WTC11 (cell line): Measurements from ENCODE around the gene RPL13A. TPM values are rescaled to one million over a fixed set of nuclear protein-coding genes. Genes with fewer than 3 reads are reported as not detected.

Experiments
- ATAC-seq: fragments of 200-7000 bp; cut with Tn5 transposase; 2 replicates; pipeline ENCODE4 v1.10.0; 2021; ENCODE audit warnings: mild to moderate bottlenecking, moderate library complexity
- CTCF ChIA-PET: fragments of 300-600 bp; sonication (Branson Sonifier 250); formaldehyde crosslinking; loops from one replicate; lab custom pipeline; 2021; ENCODE audit warnings: antibody characterized with exemption; lab: Charles Lee
- POLR2A ChIA-PET: fragments of 350-600 bp; sonication (Branson Sonifier 250); formaldehyde crosslinking; loops from one replicate; lab custom pipeline; 2021; ENCODE audit warnings: antibody characterized with exemption; lab: Charles Lee
- DNase-seq: peaks from one replicate; pipeline ENCODE4 v3.0.0; 2021; ENCODE audit warnings: low spot score
- H3K27ac Mint-ChIP-seq: 2 replicates; pipeline ENCODE4 v1.8.0; 2021; ENCODE audit warnings: mixed read lengths
- H3K27me3 Mint-ChIP-seq: 2 replicates; pipeline ENCODE4 v1.8.0; 2021; ENCODE audit warnings: low read depth, mild to moderate bottlenecking, moderate library complexity, mixed read lengths
- H3K36me3 Mint-ChIP-seq: 2 replicates; pipeline ENCODE4 v1.8.0; 2021; ENCODE audit warnings: mixed read lengths
- H3K4me1 Mint-ChIP-seq: 2 replicates; pipeline ENCODE4 v1.8.0; 2022; ENCODE audit warnings: mixed read lengths
- H3K4me3 Mint-ChIP-seq: 2 replicates; pipeline ENCODE4 v1.8.0; 2021; ENCODE audit warnings: mild to moderate bottlenecking, moderate library complexity, mixed read lengths
- H3K9me3 Mint-ChIP-seq: 2 replicates; pipeline ENCODE4 v1.8.0; 2021; ENCODE audit warnings: mixed read lengths
- AR ChIP-seq: fragments of 250-450 bp; sonication (Bioruptor Pico); IDR thresholded peaks from 2 replicates; pipeline ENCODE4 v1.9.0; 2021; ENCODE audit warnings: mild to moderate bottlenecking
- CREB1 ChIP-seq: sonication (generic); formaldehyde crosslinking; IDR thresholded peaks from 2 replicates; pipeline ENCODE4 v1.8.0; 2023; ENCODE audit warnings: mild to moderate bottlenecking, missing genetic modification reagents
- FOXJ3 ChIP-seq: sonication (generic); formaldehyde crosslinking; IDR thresholded peaks from 2 replicates; pipeline ENCODE4 v1.9.0; 2021; ENCODE audit warnings: missing genetic modification reagents, mild to moderate bottlenecking, borderline replicate concordance
- FOXP4 ChIP-seq: sonication (generic); formaldehyde crosslinking; IDR thresholded peaks from 2 replicates; pipeline ENCODE4 v1.8.0; 2022; ENCODE audit warnings: mild to moderate bottlenecking, missing genetic modification reagents
- MAX ChIP-seq: sonication (generic); formaldehyde crosslinking; IDR thresholded peaks from 2 replicates; pipeline ENCODE4 v1.8.0; 2022; ENCODE audit warnings: mild to moderate bottlenecking, missing genetic modification reagents
- MLX ChIP-seq: sonication (generic); formaldehyde crosslinking; IDR thresholded peaks from 2 replicates; pipeline ENCODE4 v1.8.1; 2023; ENCODE audit warnings: mild to moderate bottlenecking, missing genetic modification reagents, moderate library complexity
- MYBL2 ChIP-seq: sonication (generic); formaldehyde crosslinking; IDR thresholded peaks from 2 replicates; pipeline ENCODE4 v1.8.1; 2023; ENCODE audit warnings: mild to moderate bottlenecking, moderate library complexity, missing genetic modification reagents
- NFYB ChIP-seq: sonication (generic); formaldehyde crosslinking; conservative IDR thresholded peaks from 2 replicates; pipeline ENCODE4 v1.8.0; 2022; ENCODE audit warnings: low read depth, missing genetic modification reagents
- TP53 ChIP-seq: sonication (generic); formaldehyde crosslinking; IDR thresholded peaks from 2 replicates; pipeline ENCODE4 v1.8.1; 2023; ENCODE audit warnings: mild to moderate bottlenecking, missing genetic modification reagents
- USF1 ChIP-seq: sonication (generic); formaldehyde crosslinking; IDR thresholded peaks from 2 replicates; pipeline ENCODE4 v1.8.0; 2022; ENCODE audit warnings: mild to moderate bottlenecking, missing genetic modification reagents
- USF2 ChIP-seq: sonication (generic); formaldehyde crosslinking; IDR thresholded peaks from 2 replicates; pipeline ENCODE4 v1.8.1; 2023; ENCODE audit warnings: mild to moderate bottlenecking, missing genetic modification reagents, moderate library complexity
- ZNF219 ChIP-seq: sonication (generic); formaldehyde crosslinking; IDR thresholded peaks from 2 replicates; pipeline ENCODE4 v1.8.0; 2023; ENCODE audit warnings: missing genetic modification reagents, mild to moderate bottlenecking, borderline replicate concordance
- ZNF317 ChIP-seq: sonication (generic); formaldehyde crosslinking; IDR thresholded peaks from 2 replicates; pipeline ENCODE4 v1.8.1; 2023; ENCODE audit warnings: low read depth, mild to moderate bottlenecking, moderate library complexity, missing genetic modification reagents, borderline replicate concordance
- ZNF396 ChIP-seq: fragments of 250-450 bp; sonication (Bioruptor Pico); IDR thresholded peaks from 2 replicates; pipeline ENCODE4 v1.8.0; 2021; ENCODE audit warnings: mild to moderate bottlenecking, moderate library complexity, borderline replicate concordance
- ZNF416 ChIP-seq: fragments of 250-450 bp; sonication (Bioruptor Pico); IDR thresholded peaks from 2 replicates; pipeline ENCODE4 v1.9.0; 2021; ENCODE audit warnings: mild to moderate bottlenecking, inconsistent platforms
- ZNF671 ChIP-seq: fragments of 250-450 bp; sonication (Bioruptor Pico); IDR thresholded peaks from 2 replicates; pipeline ENCODE4 v1.8.0; 2021; ENCODE audit warnings: mild to moderate bottlenecking
- total RNA-seq: library from RNA; stranded (reverse); gene quantifications from 3 replicates; pipeline ENCODE4 v1.2.3, GENCODE V29; 2021

The RPL13A gene
- total RNA-seq, 1 experiment from 2014 or later, result 3,861 TPM

GRCh38 chr19:49496574-49497008 is 9.2 kb downstream of the RPL13A start:
- no peak for TF ChIP-seq ZNF416 (CRISPR knock-in tag)
- TF ChIP-seq ZNF396, result no peak
- no peak for TF ChIP-seq CREB1 (CRISPR knock-in tag)
- TF ChIP-seq MYBL2 (CRISPR knock-in tag), result no peak; the same call in 1 of the 2 replicates
- TF ChIP-seq ZNF317, result no peak
- no peak for TF ChIP-seq MAX
- no peak for TF ChIP-seq FOXJ3 (CRISPR knock-in tag)
- TF ChIP-seq NFYB (CRISPR knock-in tag), result no peak
- TF ChIP-seq ZNF219, result no peak
- TF ChIP-seq FOXP4 (CRISPR knock-in tag), result no peak
- TF ChIP-seq TP53 (CRISPR knock-in tag), result no peak
- peaks cover 42% of the 10 kb centered on the region for H3K4me1 Mint-ChIP-seq
- H3K36me3 Mint-ChIP-seq, result peaks cover 45% of the 10 kb centered on the region
- ChIA-PET CTCF (interaction anchor here (1.0 to 1.9 kb wide), 6 partner anchors 10 to 54 kb away, joined by 3 to 8 read pairs (median 4); partner anchors contain the start of gene PIH1D1), POLR2A (interaction anchor here (0.8 to 1.8 kb wide), 5 partner anchors 9 to 269 kb away, joined by 3 to 9 read pairs (median 4); partner anchors contain the start of gene RPL13A)
- DNase-seq (no peak), ATAC-seq (no peak)
- H3K4me3 Mint-ChIP-seq, result peak overlapping the region; percentile 97
- H3K9me3 Mint-ChIP-seq, result no peaks in the 10 kb centered on the region
- no peaks in the 10 kb centered on the region for H3K27me3 Mint-ChIP-seq
- H3K27ac Mint-ChIP-seq, result peak overlapping the region; percentile 98

- DNase-seq (peak; percentile 52), ATAC-seq (no peak)
- Mint-ChIP-seq H3K4me3 (peak overlapping the region; percentile 97), H3K27ac (peak overlapping the region; percentile 98), H3K36me3 (peaks cover 38% of the 10 kb centered on the region), H3K4me1 (peaks cover 42% of the 10 kb centered on the region), H3K27me3 (no peaks in the 10 kb centered on the region), H3K9me3 (no peaks in the 10 kb centered on the region)
- TF ChIP-seq USF1 (CRISPR knock-in tag) (0 out of 2 replicates have a peak, but pooled peaks have one; percentile 42), MAX (peak; percentile 60), ZNF671 (CRISPR knock-in tag) (no peak), USF2 (CRISPR knock-in tag) (peak; percentile 19; the same call in 1 of the 2 replicates), MLX (CRISPR knock-in tag) (no peak), AR (CRISPR knock-in tag) (peak; percentile 76; the same call in 1 of the 2 replicates)
- CTCF ChIA-PET, result interaction anchor here (1.5 to 1.9 kb wide), 2 partner anchors 19 to 54 kb away, joined by 3 to 5 read pairs; no protein-coding TSS in a partner anchor
- POLR2A ChIA-PET, result interaction anchor here (1.8 kb wide), 1 partner anchor 9 kb away, joined by 9 read pairs; the partner anchor contains the start of gene RPL13A
Measured at GRCh38 chr19:49497047-49497788, 9.8 kb downstream of the RPL13A start.
